Inferior parietal cortex (tissue), 1 donor: ENCODE results near the gene ZNF217.
"Not testable (repeated sequence)": the region's sequence is repeated elsewhere in the genome, so short reads cannot be mapped to it uniquely, and the experiment has no call there.

Experiments
- DNase-seq: peaks from one replicate; pipeline ENCODE4 v3.0.0-alpha.2; 2016; ENCODE audit errors: extremely low spot score

ZNF217 gene

GRCh38 chr20:53583660-53584549 is 9.7 kb downstream of the ZNF217 start:
- DNase-seq, result not testable (repeated sequence)

- no peak for DNase-seq
Observed at GRCh38 chr20:53582574-53583351, 10.9 kb downstream of the ZNF217 start.

- DNase-seq, result no peak
Observed at GRCh38 chr20:53582251-53582570, 11.4 kb downstream of the ZNF217 start.

GRCh38 chr20:53581444-53582250 is 12.0 kb downstream of the ZNF217 start:
- DNase-seq, result no peak

- DNase-seq, result no peak
Observed at GRCh38 chr20:53580376-53581111, 13.1 kb downstream of the ZNF217 start.

- DNase-seq, result no peak
Observed at GRCh38 chr20:53579581-53580375, 13.9 kb downstream of the ZNF217 start.

- no peak for DNase-seq
Observed at GRCh38 chr20:53579266-53579580, 14.4 kb downstream of the ZNF217 start.

GRCh38 chr20:53578492-53579222 is 15.0 kb downstream of the ZNF217 start:
- DNase-seq, result peak; percentile 97

GRCh38 chr20:53576586-53577318 is 16.9 kb downstream of the ZNF217 start:
- no peak for DNase-seq

GRCh38 chr20:53576195-53576580 is 17.5 kb downstream of the ZNF217 start:
- DNase-seq, result no peak

GRCh38 chr20:53575481-53576194 is 18.0 kb downstream of the ZNF217 start:
- no peak for DNase-seq

GRCh38 chr20:53574819-53575218 is 18.8 kb downstream of the ZNF217 start:
- no peak for DNase-seq

GRCh38 chr20:53574259-53574789 is 19.3 kb downstream of the ZNF217 start:
- no peak for DNase-seq

- no peak for DNase-seq
Observed at GRCh38 chr20:53571555-53572286, 21.9 kb downstream of the ZNF217 start.

- DNase-seq, result no peak
Observed at GRCh38 chr20:53570446-53571276, 23.0 kb downstream of the ZNF217 start.

GRCh38 chr20:53569606-53570307 is 23.9 kb downstream of the ZNF217 start:
- no peak for DNase-seq
